ENCODE data around the gene PHACTR1. TPM values are rescaled to one million over a fixed set of nuclear protein-coding genes. Genes with fewer than 3 reads are reported as not detected.

Gene PHACTR1
- total RNA-seq, 1 donor from 2014 or later = 0.49 TPM

DNA sequence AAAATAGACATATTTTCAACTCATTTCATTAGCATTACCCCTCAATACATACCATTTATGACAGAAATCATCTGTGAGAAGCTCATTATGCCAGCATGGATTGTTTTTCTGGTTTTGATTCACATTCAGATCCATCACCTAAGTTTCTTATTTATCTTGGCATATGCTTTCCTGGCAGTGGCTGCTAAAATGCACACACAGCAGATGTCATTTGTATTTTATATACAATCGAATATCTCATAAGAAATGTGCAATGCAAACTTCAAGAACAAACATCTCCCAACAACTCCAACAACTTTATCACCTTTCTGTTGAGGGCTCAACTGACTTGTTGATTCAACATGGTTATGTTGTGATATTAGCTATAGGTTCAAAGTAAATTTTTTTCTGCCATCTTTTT lies 208.3 kb downstream of the PHACTR1 start:
- H3K4me1 ChIP-seq = no peaks in the 10 kb centered on the region
- TF ChIP-seq POLR2AphosphoS5 (IDR thresholded peaks at IDR 0.05; ENCODE audit: insufficient read depth in 1 of 2, low read depth in 1 of 2) = no peak
- TF ChIP-seq, protein P1, sequence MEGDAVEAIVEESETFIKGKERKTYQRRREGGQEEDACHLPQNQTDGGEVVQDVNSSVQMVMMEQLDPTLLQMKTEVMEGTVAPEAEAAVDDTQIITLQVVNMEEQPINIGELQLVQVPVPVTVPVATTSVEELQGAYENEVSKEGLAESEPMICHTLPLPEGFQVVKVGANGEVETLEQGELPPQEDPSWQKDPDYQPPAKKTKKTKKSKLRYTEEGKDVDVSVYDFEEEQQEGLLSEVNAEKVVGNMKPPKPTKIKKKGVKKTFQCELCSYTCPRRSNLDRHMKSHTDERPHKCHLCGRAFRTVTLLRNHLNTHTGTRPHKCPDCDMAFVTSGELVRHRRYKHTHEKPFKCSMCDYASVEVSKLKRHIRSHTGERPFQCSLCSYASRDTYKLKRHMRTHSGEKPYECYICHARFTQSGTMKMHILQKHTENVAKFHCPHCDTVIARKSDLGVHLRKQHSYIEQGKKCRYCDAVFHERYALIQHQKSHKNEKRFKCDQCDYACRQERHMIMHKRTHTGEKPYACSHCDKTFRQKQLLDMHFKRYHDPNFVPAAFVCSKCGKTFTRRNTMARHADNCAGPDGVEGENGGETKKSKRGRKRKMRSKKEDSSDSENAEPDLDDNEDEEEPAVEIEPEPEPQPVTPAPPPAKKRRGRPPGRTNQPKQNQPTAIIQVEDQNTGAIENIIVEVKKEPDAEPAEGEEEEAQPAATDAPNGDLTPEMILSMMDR (IDR thresholded peaks at IDR 0.05) = no peak
- no peak for TF ChIP-seq POLR2A (IDR thresholded peaks at IDR 0.05)
- H3K27ac ChIP-seq = no peak overlapping the region
- no peak overlapping the region for H3K4me3 ChIP-seq
- no peaks in the 10 kb centered on the region for H3K9me3 ChIP-seq
- intact Hi-C loops (cut with DNase I) = no loop called here
- no peak for DNase-seq (ENCODE audit: extremely low spot score in 2 of 2)
- H3K27me3 ChIP-seq = no peaks in the 10 kb centered on the region
- H3K36me3 ChIP-seq = no peaks in the 10 kb centered on the region

DNA sequence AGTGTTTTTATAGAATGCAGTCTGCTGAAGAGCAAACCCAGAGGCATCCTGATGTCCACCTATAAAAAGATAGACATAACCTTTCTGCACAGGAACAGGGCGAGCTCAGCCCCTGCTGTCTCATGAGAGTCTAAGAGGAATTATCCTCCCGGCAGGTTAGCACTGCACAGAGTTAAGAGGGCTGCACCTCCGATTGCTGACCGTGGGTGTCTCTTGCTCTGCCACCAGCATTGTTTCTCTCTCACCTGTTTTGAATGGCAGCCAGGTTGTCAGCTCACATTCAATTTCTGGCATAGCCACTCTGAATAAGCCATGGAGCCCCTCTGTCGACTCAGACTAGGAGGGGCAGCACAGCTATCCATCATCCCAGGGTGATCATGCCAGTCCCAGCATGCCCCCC lies 211.2 kb downstream of the PHACTR1 start:
- intact Hi-C loops (cut with DNase I) = no loop called here
- no peak for DNase-seq (ENCODE audit: extremely low spot score in 2 of 2)
- Histone ChIP-seq H3K9me3 (no peaks in the 10 kb centered on the region), H3K27me3 (no peaks in the 10 kb centered on the region), H3K36me3 (no peaks in the 10 kb centered on the region), H3K27ac (no peak overlapping the region), H3K4me3 (no peak overlapping the region), H3K4me1 (no peaks in the 10 kb centered on the region)
- TF ChIP-seq, protein P1 (IDR thresholded peaks at IDR 0.05) = no peak
- no peak for TF ChIP-seq POLR2A (IDR thresholded peaks at IDR 0.05)
- no peak for TF ChIP-seq POLR2AphosphoS5 (IDR thresholded peaks at IDR 0.05; ENCODE audit: insufficient read depth in 1 of 2, low read depth in 1 of 2)

DNA sequence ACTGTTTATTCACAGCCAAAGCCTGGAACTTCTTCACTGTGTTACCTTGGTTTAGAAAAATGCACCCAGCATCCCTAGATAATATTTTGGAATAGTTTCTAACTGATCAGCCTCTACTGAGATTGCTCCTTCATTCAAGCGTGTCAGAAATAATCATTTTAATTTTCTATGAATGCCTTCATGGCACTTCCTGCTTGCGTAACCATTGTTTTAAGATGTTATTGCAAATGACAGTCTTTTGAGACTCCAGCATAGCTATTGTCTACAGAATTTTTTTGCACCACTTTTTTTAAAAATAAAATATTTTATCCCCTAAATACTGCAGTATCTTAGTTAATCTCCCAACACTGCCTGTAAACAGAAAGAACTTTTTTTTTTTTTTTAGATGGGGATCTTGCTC lies 213.1 kb downstream of the PHACTR1 start:
- TF ChIP-seq POLR2A (IDR thresholded peaks at IDR 0.05) = no peak
- TF ChIP-seq, protein P1 (IDR thresholded peaks at IDR 0.05) = no peak
- TF ChIP-seq POLR2AphosphoS5 (IDR thresholded peaks at IDR 0.05; ENCODE audit: insufficient read depth in 1 of 2, low read depth in 1 of 2) = no peak
- H3K4me1 ChIP-seq = no peaks in the 10 kb centered on the region
- DNase-seq (ENCODE audit: extremely low spot score in 2 of 2) = no peak
- H3K27me3 ChIP-seq = no peaks in the 10 kb centered on the region
- H3K36me3 ChIP-seq = no peaks in the 10 kb centered on the region
- H3K9me3 ChIP-seq = no peaks in the 10 kb centered on the region
- H3K27ac ChIP-seq = no peak overlapping the region
- no peak overlapping the region for H3K4me3 ChIP-seq
- intact Hi-C loops (cut with DNase I) = no loop called here

DNA sequence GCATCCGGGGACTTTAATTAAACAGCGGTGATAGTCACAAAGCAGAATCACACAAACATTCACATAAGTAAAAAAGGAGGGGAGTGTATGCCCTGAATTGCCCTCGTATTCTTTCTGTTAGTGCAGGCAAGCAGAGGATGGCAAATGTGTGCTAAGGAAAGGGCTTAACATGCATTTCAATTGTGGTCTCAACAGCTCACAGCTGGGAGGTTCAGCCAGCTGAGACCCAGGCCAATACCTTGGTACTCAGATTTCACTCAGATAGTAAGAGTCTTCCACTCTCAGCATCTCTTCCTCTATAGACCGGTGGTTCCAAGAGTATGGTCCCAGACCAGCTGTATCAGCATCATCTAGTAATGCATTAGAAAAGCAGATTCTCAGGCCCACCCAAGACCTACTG lies 215.1 kb downstream of the PHACTR1 start:
- Histone ChIP-seq H3K4me3 (no peak overlapping the region), H3K4me1 (no peaks in the 10 kb centered on the region), H3K27ac (no peak overlapping the region), H3K9me3 (no peaks in the 10 kb centered on the region), H3K27me3 (no peaks in the 10 kb centered on the region), H3K36me3 (no peaks in the 10 kb centered on the region)
- TF ChIP-seq, protein P1 (IDR thresholded peaks at IDR 0.05) = no peak
- no peak for TF ChIP-seq POLR2AphosphoS5 (IDR thresholded peaks at IDR 0.05; ENCODE audit: insufficient read depth in 1 of 2, low read depth in 1 of 2)
- TF ChIP-seq POLR2A (IDR thresholded peaks at IDR 0.05) = no peak
- intact Hi-C loops (cut with DNase I) = no loop called here
- no peak for DNase-seq (ENCODE audit: extremely low spot score in 2 of 2)

DNA sequence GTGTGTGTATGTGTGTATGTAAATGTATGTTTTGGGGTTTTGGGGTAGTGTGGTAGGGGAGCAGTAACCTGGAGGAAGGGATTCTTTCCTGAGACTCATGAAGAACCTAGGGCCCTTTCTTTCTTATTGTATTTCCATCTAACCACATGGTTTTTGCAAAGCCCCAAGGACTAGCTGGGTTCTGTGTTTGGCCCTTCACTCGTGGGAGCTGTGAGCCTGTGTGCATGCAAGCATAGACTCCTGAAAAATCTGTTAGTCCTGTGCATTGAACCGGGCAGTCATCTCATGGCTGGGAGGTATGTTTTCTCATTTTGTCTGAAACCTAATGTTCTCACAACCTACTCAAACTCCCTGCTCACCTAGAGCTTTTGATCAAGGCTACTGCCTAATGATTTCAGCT lies 219.1 kb downstream of the PHACTR1 start:
- no peak overlapping the region for H3K4me3 ChIP-seq
- H3K27me3 ChIP-seq = no peaks in the 10 kb centered on the region
- H3K27ac ChIP-seq = no peak overlapping the region
- TF ChIP-seq POLR2AphosphoS5 (IDR thresholded peaks at IDR 0.05; ENCODE audit: insufficient read depth in 1 of 2, low read depth in 1 of 2) = no peak
- TF ChIP-seq, protein P1 (IDR thresholded peaks at IDR 0.05) = no peak
- TF ChIP-seq POLR2A (IDR thresholded peaks at IDR 0.05) = no peak
- DNase-seq (ENCODE audit: extremely low spot score in 2 of 2) = no peak
- intact Hi-C loops (cut with DNase I) = no loop called here
- no peaks in the 10 kb centered on the region for H3K9me3 ChIP-seq
- no peaks in the 10 kb centered on the region for H3K36me3 ChIP-seq
- H3K4me1 ChIP-seq = no peaks in the 10 kb centered on the region
